Gastrocnemius medialis (tissue), 4 donors: ENCODE data around the gene CFAP70. TPM values are rescaled to one million over a fixed set of nuclear protein-coding genes. Genes with fewer than 3 reads are reported as not detected.

Experiments
- ATAC-seq, 2 donors: fragments of 150-250 bp; one replicate each; pipeline ENCODE4 v1.9.1; 2016
- DNase-seq, 2 donors: peaks; one replicate each; pipeline ENCODE4 v3.0.0-alpha.2; 2019
- H3K27ac ChIP-seq, 4 donors: fragments of 200-600 bp; sonication (generic); 1 replicate in 1 of 4; 2 replicates in 3 of 4; pipeline ENCODE4 v1.5.1; 2016 to 2018; ENCODE audit warnings: mild to moderate bottlenecking in 2 of 4, moderate library complexity in 1 of 4
- H3K27me3 ChIP-seq, 3 donors: fragments of 200-600 bp; sonication (generic) in 2 of 3; 1 replicate in 1 of 3; 2 replicates in 2 of 3; pipeline versions ENCODE4 v1.5.1 to v1.6.0; 2016 to 2019; ENCODE audit warnings: mild to moderate bottlenecking in 1 of 3, moderate library complexity in 1 of 3
- H3K36me3 ChIP-seq, 2 donors: fragments of 200-600 bp; sonication (generic) in 1 of 2; one replicate each; pipeline ENCODE4 v1.5.1; 2017 to 2018
- H3K4me1 ChIP-seq, 2 donors: fragments of 200-600 bp; sonication (generic) in 1 of 2; one replicate each; pipeline ENCODE4 v1.5.1; 2016 to 2017; ENCODE audit warnings: mild to moderate bottlenecking in 2 of 2
- H3K4me3 ChIP-seq, 4 donors: fragments of 200-600 bp; sonication (generic) in 3 of 4; 1 replicate in 1 of 4; 2 replicates in 3 of 4; pipeline ENCODE4 v1.5.1; 2016 to 2019; ENCODE audit warnings: mild to moderate bottlenecking in 2 of 4
- H3K9me3 ChIP-seq, 3 donors: fragments of 200-600 bp; sonication (generic) in 2 of 3; 1 replicate in 1 of 3; 2 replicates in 2 of 3; pipeline ENCODE4 v1.5.1; 2016 to 2019
- POLR2A ChIP-seq, 2 donors: fragments of 450-650 bp; IDR thresholded peaks; one replicate each; pipeline ENCODE4 v1.6.1; 2017; ENCODE audit warnings: antibody characterized with exemption in 2 of 2, mild to moderate bottlenecking in 2 of 2, moderate library complexity in 2 of 2
- in situ Hi-C, 4 donors: fragments of 200-750 bp; cut with MboI; loops; one replicate each; pipeline versions ENCODE4 v1.15.0 to v1.8.0; 2017; ENCODE audit warnings: low sequenced_read_pairs in 4 of 4
- intact Hi-C: fragments of 100-400 bp; cut with DNase I; formaldehyde crosslinking; loops from one replicate; pipeline ENCODE4 v1.15.1; 2023; ENCODE audit warnings: low total_unique reads
- total RNA-seq, 4 donors: library from RNA; depleted of rRNA; stranded (reverse); fragments of >200 nt; gene quantifications; one replicate each; pipeline versions ENCODE4 v1.1.0 to v1.2.3, GENCODE V29; 2016
- TF ChIP-seq, protein P1 (sequence below), 5 experiments: fragments of 450-650 bp in 3 of 5; fragments of 200-600 bp in 2 of 5; sonication (generic) in 2 of 5; IDR thresholded peaks in 4 of 5; conservative IDR thresholded peaks in 1 of 5; 1 replicate in 4 of 5; 2 replicates in 1 of 5; pipeline ENCODE4 v1.5.1; 2016 to 2019; ENCODE audit warnings: antibody characterized with exemption in 5 of 5, mild to moderate bottlenecking in 3 of 5, moderate library complexity in 3 of 5

Gene CFAP70
- total RNA-seq, 4 donors from 2014 or later, result 0.20 to 1.8 (median 1.1) TPM

- H3K9me3 ChIP-seq, result no peaks in the 10 kb centered on the region
- in situ Hi-C loops (no loop called here), intact Hi-C loops (no loop called here)
- DNase-seq (no peak), ATAC-seq (no peak)
- no peak overlapping the region for H3K4me3 ChIP-seq
- no peaks in the 10 kb centered on the region for H3K27me3 ChIP-seq
- no peaks in the 10 kb centered on the region for H3K36me3 ChIP-seq
- TF ChIP-seq POLR2A (IDR thresholded peaks at IDR 0.05), result no peak
- H3K4me1 ChIP-seq, result no peaks in the 10 kb centered on the region
- no peak overlapping the region for H3K27ac ChIP-seq
These were observed 71.2 kb downstream of the CFAP70 start for GRCh38 chr10:73287441-73287840.

- H3K36me3 ChIP-seq, result no peaks in the 10 kb centered on the region
- H3K4me3 ChIP-seq, result no peak overlapping the region
- no peaks in the 10 kb centered on the region for H3K9me3 ChIP-seq
- no peak for ATAC-seq
- in situ Hi-C loops, result no loop called here
- no peaks in the 10 kb centered on the region for H3K4me1 ChIP-seq
- H3K27me3 ChIP-seq, result no peaks in the 10 kb centered on the region
- TF ChIP-seq POLR2A (IDR thresholded peaks at IDR 0.05), result no peak
- TF ChIP-seq, protein P1, sequence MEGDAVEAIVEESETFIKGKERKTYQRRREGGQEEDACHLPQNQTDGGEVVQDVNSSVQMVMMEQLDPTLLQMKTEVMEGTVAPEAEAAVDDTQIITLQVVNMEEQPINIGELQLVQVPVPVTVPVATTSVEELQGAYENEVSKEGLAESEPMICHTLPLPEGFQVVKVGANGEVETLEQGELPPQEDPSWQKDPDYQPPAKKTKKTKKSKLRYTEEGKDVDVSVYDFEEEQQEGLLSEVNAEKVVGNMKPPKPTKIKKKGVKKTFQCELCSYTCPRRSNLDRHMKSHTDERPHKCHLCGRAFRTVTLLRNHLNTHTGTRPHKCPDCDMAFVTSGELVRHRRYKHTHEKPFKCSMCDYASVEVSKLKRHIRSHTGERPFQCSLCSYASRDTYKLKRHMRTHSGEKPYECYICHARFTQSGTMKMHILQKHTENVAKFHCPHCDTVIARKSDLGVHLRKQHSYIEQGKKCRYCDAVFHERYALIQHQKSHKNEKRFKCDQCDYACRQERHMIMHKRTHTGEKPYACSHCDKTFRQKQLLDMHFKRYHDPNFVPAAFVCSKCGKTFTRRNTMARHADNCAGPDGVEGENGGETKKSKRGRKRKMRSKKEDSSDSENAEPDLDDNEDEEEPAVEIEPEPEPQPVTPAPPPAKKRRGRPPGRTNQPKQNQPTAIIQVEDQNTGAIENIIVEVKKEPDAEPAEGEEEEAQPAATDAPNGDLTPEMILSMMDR (IDR thresholded peaks at IDR 0.05 in 4 of 5, conservative IDR thresholded peaks at IDR 0.05 in 1 of 5), result no peak
- intact Hi-C loops, result no loop called here
- no peak for DNase-seq
- H3K27ac ChIP-seq, result no peak overlapping the region
These were observed 77.6 kb downstream of the CFAP70 start for GRCh38 chr10:73281097-73281496.

- no peaks in the 10 kb centered on the region for H3K9me3 ChIP-seq
- H3K4me1 ChIP-seq, result no peaks in the 10 kb centered on the region
- intact Hi-C loops (loop anchor here (10.0 kb wide), 1 partner anchor 380 kb away; the partner anchor contains the start of gene MYOZ1), in situ Hi-C loops (loop anchor here in 1 of 4 donors (25.0 kb wide), 1 partner anchor 373 kb away; the partner anchor contains the start of gene MYOZ1)
- no peaks in the 10 kb centered on the region for H3K36me3 ChIP-seq
- TF ChIP-seq POLR2A (IDR thresholded peaks at IDR 0.05), result no peak
- TF ChIP-seq, protein P1 (IDR thresholded peaks at IDR 0.05 in 4 of 5, conservative IDR thresholded peaks at IDR 0.05 in 1 of 5), result no peak
- no peak overlapping the region for H3K4me3 ChIP-seq
- H3K27me3 ChIP-seq, result no peaks in the 10 kb centered on the region
- no peak for ATAC-seq
- no peak overlapping the region for H3K27ac ChIP-seq
- no peak for DNase-seq
These were observed 94.2 kb downstream of the CFAP70 start for GRCh38 chr10:73264423-73264822.

GRCh38 chr10:73263693-73264347, 94.8 kb downstream of the CFAP70 start:
- no peak overlapping the region for H3K27ac ChIP-seq
- no peak for TF ChIP-seq POLR2A (IDR thresholded peaks at IDR 0.05)
- TF ChIP-seq, protein P1 (IDR thresholded peaks at IDR 0.05 in 4 of 5, conservative IDR thresholded peaks at IDR 0.05 in 1 of 5), result peak in 4 of 5 experiments; percentile 16 to 46 (median 30)
- H3K4me1 ChIP-seq, result no peaks in the 10 kb centered on the region
- H3K9me3 ChIP-seq, result no peaks in the 10 kb centered on the region
- in situ Hi-C loops (loop anchor here in 1 of 4 donors (25.0 kb wide), 1 partner anchor 373 kb away; the partner anchor contains the start of gene MYOZ1), intact Hi-C loops (loop anchor here (10.0 kb wide), 1 partner anchor 381 kb away; the partner anchor contains the start of gene MYOZ1)
- H3K27me3 ChIP-seq, result no peaks in the 10 kb centered on the region
- DNase-seq (no peak), ATAC-seq (no peak)
- no peaks in the 10 kb centered on the region for H3K36me3 ChIP-seq
- H3K4me3 ChIP-seq, result no peak overlapping the region

DNA sequence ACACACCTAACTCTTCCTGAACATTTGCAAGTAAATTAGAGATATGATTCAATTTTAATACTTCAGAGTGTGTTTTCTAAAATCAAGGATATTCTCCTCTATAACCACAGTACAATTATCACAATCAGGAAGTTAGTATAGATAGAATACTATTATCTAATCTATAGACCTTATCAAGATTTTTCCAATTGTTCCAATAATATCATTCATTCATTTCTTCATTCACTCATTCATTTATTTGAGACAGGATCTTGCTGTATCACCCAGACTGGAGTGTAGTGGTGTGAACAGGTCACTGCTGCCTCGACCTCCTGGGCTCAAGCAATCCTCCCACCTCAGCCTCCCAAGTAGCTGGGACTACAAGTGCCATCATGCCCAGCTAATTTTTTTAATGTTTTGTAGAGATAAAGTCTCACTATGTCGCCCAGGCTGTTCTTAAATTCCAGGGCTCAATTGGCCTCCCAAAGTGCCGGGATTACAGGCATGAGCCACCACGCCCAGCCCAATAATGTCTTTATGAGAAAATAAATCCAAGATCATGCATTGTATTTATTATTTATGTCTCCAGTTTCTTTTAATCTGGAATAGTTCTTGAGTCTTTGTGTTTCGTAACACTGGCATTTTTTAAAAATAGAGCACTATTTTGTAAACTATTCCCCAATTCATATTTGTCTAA, 95.6 kb downstream of the CFAP70 start:
- no peak overlapping the region for H3K27ac ChIP-seq
- no peaks in the 10 kb centered on the region for H3K9me3 ChIP-seq
- no peak for ATAC-seq
- H3K4me3 ChIP-seq, result no peak overlapping the region
- in situ Hi-C loops (loop anchor here in 1 of 4 donors (25.0 kb wide), 1 partner anchor 374 kb away; the partner anchor contains the start of gene MYOZ1), intact Hi-C loops (loop anchor here (10.0 kb wide), 1 partner anchor 382 kb away; the partner anchor contains the start of gene MYOZ1)
- H3K4me1 ChIP-seq, result no peaks in the 10 kb centered on the region
- TF ChIP-seq, protein P1 (IDR thresholded peaks at IDR 0.05 in 4 of 5, conservative IDR thresholded peaks at IDR 0.05 in 1 of 5), result no peak
- TF ChIP-seq POLR2A (IDR thresholded peaks at IDR 0.05), result no peak
- no peaks in the 10 kb centered on the region for H3K27me3 ChIP-seq
- no peaks in the 10 kb centered on the region for H3K36me3 ChIP-seq
- DNase-seq, result no peak
